ENCODE data around the gene CENPP.

Gene CENPP

GRCh38 chr9:92293452-92294296 is 32.1 kb upstream of the CENPP start, which contains the start of gene IARS1:
TSS of gene IARS1 (minus strand) at chr9:92293697. CDS start at chr9:92289419, 4,278 bp downstream.
- H3K4me1 ChIP-seq (ENCODE audit: control insufficient read depth, insufficient read depth, low read length, poor library complexity, severe bottlenecking), result peaks cover 10% of the 10 kb centered on the region
- no peaks in the 10 kb centered on the region for H3K9me3 ChIP-seq (ENCODE audit: control insufficient read depth, low read length)
- H3K36me3 ChIP-seq (ENCODE audit: control insufficient read depth, insufficient read depth, low read length), result peaks cover 38% of the 10 kb centered on the region
- WGBS, 2 experiments (ENCODE audit: insufficient coverage in 2 of 2), result 0 to 1% methylated on average over 49 to 51 of the region's 63 CpGs
- H3K27ac ChIP-seq (ENCODE audit: low read depth, low read length, severe bottlenecking), result peak within 1 kb of the TSS; percentile 94
- peak within 1 kb of the TSS; percentile 78 for H3K4me3 ChIP-seq (ENCODE audit: extremely low read depth, insufficient read depth, low read length, poor library complexity, severe bottlenecking)

GRCh38 chr9:92294297-92294676 is 31.5 kb upstream of the CENPP start:
- 44 to 46% methylated on average over 13 of the region's 13 CpGs for WGBS, 2 experiments (ENCODE audit: insufficient coverage in 2 of 2)
- Histone ChIP-seq H3K36me3 (ENCODE audit: control insufficient read depth, insufficient read depth, low read length) (peaks cover 38% of the 10 kb centered on the region), H3K4me3 (ENCODE audit: extremely low read depth, insufficient read depth, low read length, poor library complexity, severe bottlenecking) (peak overlapping the region; percentile 78), H3K27ac (ENCODE audit: low read depth, low read length, severe bottlenecking) (peak overlapping the region; percentile 94), H3K4me1 (ENCODE audit: control insufficient read depth, insufficient read depth, low read length, poor library complexity, severe bottlenecking) (peaks cover 10% of the 10 kb centered on the region), H3K9me3 (ENCODE audit: control insufficient read depth, low read length) (no peaks in the 10 kb centered on the region)

GRCh38 chr9:92295240-92295790 is 30.4 kb upstream of the CENPP start:
- peaks cover 37% of the 10 kb centered on the region for H3K36me3 ChIP-seq (ENCODE audit: control insufficient read depth, insufficient read depth, low read length)
- peak overlapping the region; percentile 94 for H3K27ac ChIP-seq (ENCODE audit: low read depth, low read length, severe bottlenecking)
- H3K4me3 ChIP-seq (ENCODE audit: extremely low read depth, insufficient read depth, low read length, poor library complexity, severe bottlenecking), result no peak overlapping the region
- H3K4me1 ChIP-seq (ENCODE audit: control insufficient read depth, insufficient read depth, low read length, poor library complexity, severe bottlenecking), result peaks cover 10% of the 10 kb centered on the region
- WGBS, 2 experiments (ENCODE audit: insufficient coverage in 2 of 2), result 77 to 82% methylated on average over 4 to 7 of the region's 7 CpGs
- H3K9me3 ChIP-seq (ENCODE audit: control insufficient read depth, low read length), result no peaks in the 10 kb centered on the region

- Histone ChIP-seq H3K27ac (ENCODE audit: low read depth, low read length, severe bottlenecking) (peak overlapping the region; percentile 94), H3K36me3 (ENCODE audit: control insufficient read depth, insufficient read depth, low read length) (peaks cover 39% of the 10 kb centered on the region), H3K9me3 (ENCODE audit: control insufficient read depth, low read length) (no peaks in the 10 kb centered on the region), H3K4me1 (ENCODE audit: control insufficient read depth, insufficient read depth, low read length, poor library complexity, severe bottlenecking) (peaks cover 10% of the 10 kb centered on the region), H3K4me3 (ENCODE audit: extremely low read depth, insufficient read depth, low read length, poor library complexity, severe bottlenecking) (no peak overlapping the region)
- WGBS, 2 experiments (ENCODE audit: insufficient coverage in 2 of 2), result 60 to 78% methylated on average over 1 of the region's 4 CpGs
Measured at GRCh38 chr9:92295827-92296258, 29.9 kb upstream of the CENPP start.

- peaks cover 56% of the 10 kb centered on the region for H3K36me3 ChIP-seq (ENCODE audit: control insufficient read depth, insufficient read depth, low read length)
- peaks cover 10% of the 10 kb centered on the region for H3K4me1 ChIP-seq (ENCODE audit: control insufficient read depth, insufficient read depth, low read length, poor library complexity, severe bottlenecking)
- no peak overlapping the region for H3K27ac ChIP-seq (ENCODE audit: low read depth, low read length, severe bottlenecking)
- no peak overlapping the region for H3K4me3 ChIP-seq (ENCODE audit: extremely low read depth, insufficient read depth, low read length, poor library complexity, severe bottlenecking)
- no peaks in the 10 kb centered on the region for H3K9me3 ChIP-seq (ENCODE audit: control insufficient read depth, low read length)
- WGBS, 2 experiments (ENCODE audit: insufficient coverage in 2 of 2), result no CpG with 5 or more reads among the region's 3 CpGs
Measured at GRCh38 chr9:92297611-92298010, 28.1 kb upstream of the CENPP start.

- Histone ChIP-seq H3K4me1 (ENCODE audit: control insufficient read depth, insufficient read depth, low read length, poor library complexity, severe bottlenecking) (peaks cover 10% of the 10 kb centered on the region), H3K4me3 (ENCODE audit: extremely low read depth, insufficient read depth, low read length, poor library complexity, severe bottlenecking) (no peak overlapping the region), H3K9me3 (ENCODE audit: control insufficient read depth, low read length) (no peaks in the 10 kb centered on the region), H3K27ac (ENCODE audit: low read depth, low read length, severe bottlenecking) (no peak overlapping the region), H3K36me3 (ENCODE audit: control insufficient read depth, insufficient read depth, low read length) (peaks cover 60% of the 10 kb centered on the region)
- no CpG with 5 or more reads among the region's 3 CpGs for WGBS, 2 experiments (ENCODE audit: insufficient coverage in 2 of 2)
Measured at GRCh38 chr9:92298036-92298435, 27.7 kb upstream of the CENPP start.

GRCh38 chr9:92299116-92299515 is 26.6 kb upstream of the CENPP start:
- 60% methylated on average over 1 of the region's 1 CpG; no CpG with 5 or more reads in 1 of the 2 experiments for WGBS, 2 experiments (ENCODE audit: insufficient coverage in 2 of 2)
- Histone ChIP-seq H3K4me1 (ENCODE audit: control insufficient read depth, insufficient read depth, low read length, poor library complexity, severe bottlenecking) (peaks cover 10% of the 10 kb centered on the region), H3K27ac (ENCODE audit: low read depth, low read length, severe bottlenecking) (no peak overlapping the region), H3K36me3 (ENCODE audit: control insufficient read depth, insufficient read depth, low read length) (peaks cover 71% of the 10 kb centered on the region), H3K4me3 (ENCODE audit: extremely low read depth, insufficient read depth, low read length, poor library complexity, severe bottlenecking) (no peak overlapping the region), H3K9me3 (ENCODE audit: control insufficient read depth, low read length) (no peaks in the 10 kb centered on the region)

GRCh38 chr9:92300936-92301335 is 24.8 kb upstream of the CENPP start:
- H3K36me3 ChIP-seq (ENCODE audit: control insufficient read depth, insufficient read depth, low read length), result peaks cover 89% of the 10 kb centered on the region
- peaks cover 3% of the 10 kb centered on the region for H3K4me1 ChIP-seq (ENCODE audit: control insufficient read depth, insufficient read depth, low read length, poor library complexity, severe bottlenecking)
- WGBS, 2 experiments (ENCODE audit: insufficient coverage in 2 of 2), result 83% methylated on average over 1 of the region's 1 CpG; no CpG with 5 or more reads in 1 of the 2 experiments
- no peak overlapping the region for H3K27ac ChIP-seq (ENCODE audit: low read depth, low read length, severe bottlenecking)
- no peaks in the 10 kb centered on the region for H3K9me3 ChIP-seq (ENCODE audit: control insufficient read depth, low read length)
- H3K4me3 ChIP-seq (ENCODE audit: extremely low read depth, insufficient read depth, low read length, poor library complexity, severe bottlenecking), result no peak overlapping the region

GRCh38 chr9:92308893-92309292 is 16.9 kb upstream of the CENPP start:
- H3K4me3 ChIP-seq (ENCODE audit: extremely low read depth, insufficient read depth, low read length, poor library complexity, severe bottlenecking), result no peak overlapping the region
- peaks cover 76% of the 10 kb centered on the region for H3K36me3 ChIP-seq (ENCODE audit: control insufficient read depth, insufficient read depth, low read length)
- no peak overlapping the region for H3K27ac ChIP-seq (ENCODE audit: low read depth, low read length, severe bottlenecking)
- no peaks in the 10 kb centered on the region for H3K4me1 ChIP-seq (ENCODE audit: control insufficient read depth, insufficient read depth, low read length, poor library complexity, severe bottlenecking)
- H3K9me3 ChIP-seq (ENCODE audit: control insufficient read depth, low read length), result no peaks in the 10 kb centered on the region

GRCh38 chr9:92310562-92310961 is 15.2 kb upstream of the CENPP start:
- Histone ChIP-seq H3K4me1 (ENCODE audit: control insufficient read depth, insufficient read depth, low read length, poor library complexity, severe bottlenecking) (no peaks in the 10 kb centered on the region), H3K36me3 (ENCODE audit: control insufficient read depth, insufficient read depth, low read length) (peaks cover 75% of the 10 kb centered on the region)
- 93 to 100% methylated on average over 1 of the region's 3 CpGs for WGBS, 2 experiments (ENCODE audit: insufficient coverage in 2 of 2)

More at GRCh38 chr9:92310562-92310961, 15.2 kb upstream of the CENPP start:
- no peak overlapping the region for H3K27ac ChIP-seq (ENCODE audit: low read depth, low read length, severe bottlenecking)
- H3K9me3 ChIP-seq (ENCODE audit: control insufficient read depth, low read length), result no peaks in the 10 kb centered on the region
- H3K4me3 ChIP-seq (ENCODE audit: extremely low read depth, insufficient read depth, low read length, poor library complexity, severe bottlenecking), result no peak overlapping the region
